ENCODE measurements around the gene MPPED2.

DNA sequence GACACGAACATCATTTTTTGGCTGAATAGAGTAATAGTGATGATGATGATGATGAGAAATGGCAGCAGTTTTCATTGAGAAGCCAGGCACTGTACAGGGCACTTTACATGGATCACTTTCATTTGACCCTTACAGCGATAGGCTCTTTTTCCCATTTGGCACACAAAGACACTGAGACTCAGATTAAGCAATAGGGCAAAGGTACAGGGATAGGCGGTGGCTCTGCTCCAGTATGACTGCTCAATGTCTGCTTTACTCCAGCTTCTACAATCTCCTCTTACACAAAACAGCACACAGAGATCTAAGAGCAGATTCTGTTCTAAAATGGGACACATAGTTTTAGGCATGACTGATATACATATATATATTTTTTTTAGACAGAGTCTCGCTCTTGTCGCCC is 40.6 kb downstream of the MPPED2 start:
- no peak for TF ChIP-seq CTCF (IDR thresholded peaks at IDR 0.05)
- TF ChIP-seq POLR2A (IDR thresholded peaks at IDR 0.05) = no peak
